K562 (cell line): ENCODE results near the gene NUDT14. TPM values are rescaled to one million over a fixed set of nuclear protein-coding genes. Genes with fewer than 3 reads are reported as not detected.

Source experiments
- DACH1 ChIP-seq: fragments of 450-650 bp; IDR thresholded peaks from 2 replicates; pipeline ENCODE4 v1.6.1; 2018; ENCODE audit not compliant: partially characterized antibody
- HMGN3 ChIP-seq: IDR thresholded peaks from 2 replicates; pipeline ENCODE4 v1.6.1; 2011; ENCODE audit warnings: borderline replicate concordance, low read depth, mild to moderate bottlenecking, mixed read lengths, low read length; ENCODE audit not compliant: insufficient read length; ENCODE audit errors: extremely low read depth
- PPARD ChIP-seq: fragments of 250-450 bp; sonication (Bioruptor Pico); IDR thresholded peaks from 2 replicates; pipeline ENCODE4 v1.8.0; 2022; ENCODE audit warnings: inconsistent platforms, mild to moderate bottlenecking, moderate library complexity
- TRIM28 ChIP-seq: fragments of 450-650 bp; IDR thresholded peaks from 2 replicates; pipeline ENCODE4 v1.6.1; 2017
- polyA plus RNA-seq, 8 experiments: library from polyadenylated mRNA; depleted of rRNA in 4 of 8; stranded (reverse) in 5 of 8; unstranded in 3 of 8; fragments of >200 nt; fragmentation: Nextera tagmentation in 2 of 8; fragmentation: Illumina TruSeq in 1 of 8; extraction: Ambion mirVana in 2 of 8; extraction: Trizol in 1 of 8; gene quantifications; 2 replicates each; pipeline versions ENCODE4 v1.2.1 to v1.2.3, GENCODE V29; 2011 to 2014; ENCODE audit warnings: inconsistent platforms in 1 of 8, missing spikeins in 1 of 8
- total RNA-seq, 7 experiments: library from RNA; depleted of rRNA in 6 of 7; stranded (reverse); fragments of >200 nt in 6 of 7; fragmentation: Illumina TruSeq in 2 of 7; extraction: Trizol in 2 of 7; gene quantifications; 2 replicates each; pipeline versions ENCODE4 v1.2.1 to v1.2.3, GENCODE V29; 2011 to 2021; ENCODE audit warnings: low replicate concordance in 1 of 7
- TF ChIP-seq, protein P1 (sequence below), 2 experiments: fragments of 450-650 bp; IDR thresholded peaks; 2 replicates each; pipeline ENCODE4 v1.6.1; 2016; ENCODE audit warnings: mild to moderate bottlenecking in 2 of 2, borderline replicate concordance in 1 of 2, low read depth in 1 of 2, moderate library complexity in 1 of 2
- TF ChIP-seq, protein P2 (sequence below), 2 experiments: IDR thresholded peaks in 1 of 2; conservative IDR thresholded peaks in 1 of 2; 2 replicates each; pipeline ENCODE4 v1.6.1; 2016; ENCODE audit warnings: low read depth in 2 of 2, mild to moderate bottlenecking in 1 of 2, missing compliant biosample characterization in 1 of 2, missing genetic modification characterization in 1 of 2, moderate library complexity in 1 of 2

The NUDT14 gene
- total and polyA plus RNA-seq, 9 of the 15 experiments (the other 6 are each of a cell fraction or from before 2014, with no cell fraction given) = 0.14 to 16.3 (median 8.2) TPM

DNA sequence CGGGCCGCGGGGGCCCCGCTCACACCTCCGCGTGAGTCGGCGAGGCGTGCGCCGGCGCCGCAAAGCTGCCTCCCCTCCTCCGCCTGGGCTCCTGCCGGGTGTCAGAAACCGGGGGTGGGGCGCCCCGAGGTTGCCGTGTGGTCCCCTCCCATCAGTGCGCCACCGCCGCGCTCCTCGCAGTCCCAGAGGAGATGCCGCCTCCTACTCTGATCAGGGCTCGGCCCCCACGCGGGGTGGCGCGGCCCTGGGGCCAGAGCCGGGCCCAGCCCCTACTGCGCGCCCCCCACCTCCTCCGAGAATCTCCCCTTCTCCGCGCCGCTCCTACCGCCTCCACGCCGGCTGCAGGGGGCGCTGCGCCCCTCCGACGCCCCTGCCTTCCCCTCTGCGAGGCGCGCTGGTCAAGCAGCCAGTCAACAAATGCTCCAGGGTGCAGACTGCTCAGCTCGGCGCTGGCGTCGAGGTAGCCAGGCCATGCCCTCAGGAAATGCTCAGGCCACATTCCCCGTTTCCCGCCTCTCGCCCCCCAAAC lies 12.1 kb downstream of the NUDT14 start (continued):
- TF ChIP-seq, protein P1, sequence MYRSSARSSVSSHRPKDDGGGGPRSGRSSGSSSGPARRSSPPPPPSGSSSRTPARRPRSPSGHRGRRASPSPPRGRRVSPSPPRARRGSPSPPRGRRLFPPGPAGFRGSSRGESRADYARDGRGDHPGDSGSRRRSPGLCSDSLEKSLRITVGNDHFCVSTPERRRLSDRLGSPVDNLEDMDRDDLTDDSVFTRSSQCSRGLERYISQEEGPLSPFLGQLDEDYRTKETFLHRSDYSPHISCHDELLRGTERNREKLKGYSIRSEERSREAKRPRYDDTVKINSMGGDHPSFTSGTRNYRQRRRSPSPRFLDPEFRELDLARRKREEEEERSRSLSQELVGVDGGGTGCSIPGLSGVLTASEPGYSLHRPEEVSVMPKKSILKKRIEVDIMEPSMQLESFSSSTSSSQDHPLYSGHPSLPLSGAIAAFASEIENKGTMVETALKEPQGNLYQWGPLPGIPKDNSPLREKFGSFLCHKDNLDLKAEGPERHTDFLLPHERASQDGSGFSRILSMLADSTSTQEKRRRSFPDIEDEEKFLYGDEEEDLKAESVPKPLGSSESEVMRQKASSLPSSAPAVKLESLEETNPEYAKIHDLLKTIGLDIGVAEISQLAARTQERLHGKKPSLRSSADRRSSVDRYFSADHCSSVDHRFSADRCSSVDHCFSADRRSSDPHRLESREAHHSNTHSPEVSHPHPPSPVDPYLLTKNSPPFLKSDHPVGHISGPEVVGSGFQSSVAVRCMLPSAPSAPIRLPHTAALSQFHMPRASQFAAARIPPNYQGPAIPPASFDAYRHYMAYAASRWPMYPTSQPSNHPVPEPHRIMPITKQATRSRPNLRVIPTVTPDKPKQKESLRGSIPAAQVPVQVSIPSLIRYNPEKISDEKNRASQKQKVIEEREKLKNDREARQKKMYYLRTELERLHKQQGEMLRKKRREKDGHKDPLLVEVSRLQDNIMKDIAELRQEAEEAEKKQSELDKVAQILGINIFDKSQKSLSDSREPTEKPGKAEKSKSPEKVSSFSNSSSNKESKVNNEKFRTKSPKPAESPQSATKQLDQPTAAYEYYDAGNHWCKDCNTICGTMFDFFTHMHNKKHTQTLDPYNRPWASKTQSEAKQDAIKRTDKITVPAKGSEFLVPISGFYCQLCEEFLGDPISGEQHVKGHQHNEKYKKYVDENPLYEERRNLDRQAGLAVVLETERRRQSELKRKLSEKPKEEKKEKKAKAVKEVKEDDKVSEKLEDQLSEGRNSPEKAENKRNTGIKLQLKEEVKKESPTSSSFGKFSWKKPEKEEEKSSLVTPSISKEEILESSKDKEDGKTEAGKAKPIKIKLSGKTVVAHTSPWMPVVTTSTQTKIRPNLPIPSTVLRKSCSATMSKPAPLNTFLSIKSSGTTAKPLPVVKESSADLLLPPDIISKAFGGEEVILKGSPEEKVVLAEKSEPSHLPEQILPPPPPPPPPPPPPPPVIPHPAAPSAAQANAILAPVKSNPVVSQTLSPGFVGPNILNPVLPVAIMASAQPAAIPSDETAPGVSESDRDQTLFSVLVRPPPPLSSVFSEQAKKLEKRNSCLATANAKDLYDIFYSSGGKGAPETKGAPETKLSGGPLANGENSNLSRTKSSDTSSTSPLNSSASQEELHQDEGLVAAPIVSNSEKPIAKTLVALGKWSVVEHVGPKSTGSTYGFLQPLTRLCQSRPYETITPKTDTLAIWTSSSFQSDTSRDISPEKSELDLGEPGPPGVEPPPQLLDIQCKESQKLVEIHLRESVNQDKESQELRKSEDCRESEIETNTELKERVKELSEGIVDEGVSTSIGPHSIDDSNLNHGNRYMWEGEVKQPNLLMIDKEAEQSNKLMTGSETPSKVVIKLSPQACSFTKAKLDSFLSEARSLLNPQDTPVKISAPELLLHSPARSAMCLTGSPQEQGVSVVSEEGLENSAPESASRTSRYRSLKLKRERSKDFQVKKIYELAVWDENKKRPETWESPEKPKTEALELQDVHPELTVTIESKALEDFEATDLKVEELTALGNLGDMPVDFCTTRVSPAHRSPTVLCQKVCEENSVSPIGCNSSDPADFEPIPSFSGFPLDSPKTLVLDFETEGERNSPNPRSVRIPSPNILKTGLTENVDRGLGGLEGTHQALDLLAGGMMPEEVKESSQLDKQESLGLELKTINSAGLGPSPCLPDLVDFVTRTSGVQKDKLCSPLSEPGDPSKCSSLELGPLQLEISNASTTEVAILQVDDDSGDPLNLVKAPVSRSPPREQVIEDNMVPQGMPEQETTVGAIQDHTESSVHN (IDR thresholded peaks at IDR 0.05; ENCODE audit: borderline replicate concordance in 1 of 2, low read depth in 1 of 2) = no peak
- TF ChIP-seq PPARD (CRISPR knock-in tag) (no peak), HMGN3 (no peak), DACH1 (no peak), TRIM28 (no peak)
- TF ChIP-seq, protein P2, sequence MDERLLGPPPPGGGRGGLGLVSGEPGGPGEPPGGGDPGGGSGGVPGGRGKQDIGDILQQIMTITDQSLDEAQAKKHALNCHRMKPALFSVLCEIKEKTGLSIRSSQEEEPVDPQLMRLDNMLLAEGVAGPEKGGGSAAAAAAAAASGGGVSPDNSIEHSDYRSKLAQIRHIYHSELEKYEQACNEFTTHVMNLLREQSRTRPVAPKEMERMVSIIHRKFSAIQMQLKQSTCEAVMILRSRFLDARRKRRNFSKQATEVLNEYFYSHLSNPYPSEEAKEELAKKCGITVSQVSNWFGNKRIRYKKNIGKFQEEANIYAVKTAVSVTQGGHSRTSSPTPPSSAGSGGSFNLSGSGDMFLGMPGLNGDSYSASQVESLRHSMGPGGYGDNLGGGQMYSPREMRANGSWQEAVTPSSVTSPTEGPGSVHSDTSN (CRISPR knock-in tag; IDR thresholded peaks at IDR 0.05; ENCODE audit: low read depth) = no peak
- TF ChIP-seq, protein P2 (tag; conservative IDR thresholded peaks at IDR 0.05; ENCODE audit: low read depth) = no peak
